ENCODE data around the gene ERC2.

Gene ERC2

GRCh38 chr3:56383092-56383491, 85.2 kb downstream of the ERC2 start:
- no peak for DNase-seq (ENCODE audit: insufficient read length, low spot score)
- no peak for FAIRE-seq

GRCh38 chr3:56379723-56380287, 88.5 kb downstream of the ERC2 start:
- FAIRE-seq (no peak), DNase-seq (ENCODE audit: insufficient read length, low spot score) (no peak)
- no peak for TF ChIP-seq TAF1 (IDR thresholded peaks at IDR 0.05; ENCODE audit: low read depth, low read length)
- no peak for TF ChIP-seq SPI1 (IDR thresholded peaks at IDR 0.05; ENCODE audit: low read depth, low read length)

More at GRCh38 chr3:56383092-56383491, 85.2 kb downstream of the ERC2 start:
- no peak for TF ChIP-seq SPI1 (IDR thresholded peaks at IDR 0.05; ENCODE audit: low read depth, low read length)
- no peak for TF ChIP-seq POLR2AphosphoS5 (IDR thresholded peaks at IDR 0.05; ENCODE audit: low read depth, low read length)
- no peak for TF ChIP-seq POLR2A (IDR thresholded peaks at IDR 0.05; ENCODE audit: low read depth, low read length)
- no peak for TF ChIP-seq TAF1 (IDR thresholded peaks at IDR 0.05; ENCODE audit: low read depth, low read length)
- TF ChIP-seq POU2F2 (IDR thresholded peaks at IDR 0.05; ENCODE audit: low read depth, low read length), result no peak
- no peak for TF ChIP-seq PAX5 (IDR thresholded peaks at IDR 0.05; ENCODE audit: insufficient read depth, low read length, severe bottlenecking)

GRCh38 chr3:56375654-56376053, 92.6 kb downstream of the ERC2 start:
- DNase-seq (ENCODE audit: insufficient read length, low spot score), result no peak
- TF ChIP-seq POLR2AphosphoS5 (IDR thresholded peaks at IDR 0.05; ENCODE audit: low read depth, low read length), result no peak
- TF ChIP-seq TAF1 (IDR thresholded peaks at IDR 0.05; ENCODE audit: low read depth, low read length), result no peak
- no peak for TF ChIP-seq PAX5 (IDR thresholded peaks at IDR 0.05; ENCODE audit: insufficient read depth, low read length, severe bottlenecking)
- no peak for TF ChIP-seq POLR2A (IDR thresholded peaks at IDR 0.05; ENCODE audit: low read depth, low read length)
- no peak for TF ChIP-seq POU2F2 (IDR thresholded peaks at IDR 0.05; ENCODE audit: low read depth, low read length)
- no peak for FAIRE-seq

- TF ChIP-seq PAX5 (IDR thresholded peaks at IDR 0.05; ENCODE audit: insufficient read depth, low read length, severe bottlenecking), result no peak
- no peak for TF ChIP-seq SPI1 (IDR thresholded peaks at IDR 0.05; ENCODE audit: low read depth, low read length)
- TF ChIP-seq POU2F2 (IDR thresholded peaks at IDR 0.05; ENCODE audit: low read depth, low read length), result no peak
- TF ChIP-seq POLR2A (IDR thresholded peaks at IDR 0.05; ENCODE audit: low read depth, low read length), result no peak
- no peak for TF ChIP-seq POLR2AphosphoS5 (IDR thresholded peaks at IDR 0.05; ENCODE audit: low read depth, low read length)
- no peak for TF ChIP-seq TAF1 (IDR thresholded peaks at IDR 0.05; ENCODE audit: low read depth, low read length)
- FAIRE-seq, result no peak
- DNase-seq (ENCODE audit: insufficient read length, low spot score), result no peak
These were observed 94.9 kb downstream of the ERC2 start for GRCh38 chr3:56373386-56373785.

GRCh38 chr3:56370991-56371775, 97.1 kb downstream of the ERC2 start:
- DNase-seq (ENCODE audit: insufficient read length, low spot score) (no peak), FAIRE-seq (no peak)
- TF ChIP-seq TAF1 (IDR thresholded peaks at IDR 0.05; ENCODE audit: low read depth, low read length), result no peak
- no peak for TF ChIP-seq POLR2A (IDR thresholded peaks at IDR 0.05; ENCODE audit: low read depth, low read length)
- TF ChIP-seq PAX5 (IDR thresholded peaks at IDR 0.05; ENCODE audit: insufficient read depth, low read length, severe bottlenecking), result no peak
- TF ChIP-seq SPI1 (IDR thresholded peaks at IDR 0.05; ENCODE audit: low read depth, low read length), result no peak
- TF ChIP-seq POLR2AphosphoS5 (IDR thresholded peaks at IDR 0.05; ENCODE audit: low read depth, low read length), result no peak

- TF ChIP-seq SPI1 (IDR thresholded peaks at IDR 0.05; ENCODE audit: low read depth, low read length) (no peak), TAF1 (IDR thresholded peaks at IDR 0.05; ENCODE audit: low read depth, low read length) (no peak), POU2F2 (IDR thresholded peaks at IDR 0.05; ENCODE audit: low read depth, low read length) (no peak), POLR2AphosphoS5 (IDR thresholded peaks at IDR 0.05; ENCODE audit: low read depth, low read length) (no peak), POLR2A (IDR thresholded peaks at IDR 0.05; ENCODE audit: low read depth, low read length) (no peak), PAX5 (IDR thresholded peaks at IDR 0.05; ENCODE audit: insufficient read depth, low read length, severe bottlenecking) (no peak)
- FAIRE-seq (no peak), DNase-seq (ENCODE audit: insufficient read length, low spot score) (no peak)
These were observed 98.4 kb downstream of the ERC2 start for GRCh38 chr3:56369914-56370313.

- no peak for TF ChIP-seq TAF1 (IDR thresholded peaks at IDR 0.05; ENCODE audit: low read depth, low read length)
- no peak for TF ChIP-seq POU2F2 (IDR thresholded peaks at IDR 0.05; ENCODE audit: low read depth, low read length)
- no peak for TF ChIP-seq SPI1 (IDR thresholded peaks at IDR 0.05; ENCODE audit: low read depth, low read length)
- TF ChIP-seq PAX5 (IDR thresholded peaks at IDR 0.05; ENCODE audit: insufficient read depth, low read length, severe bottlenecking), result no peak
- no peak for TF ChIP-seq POLR2AphosphoS5 (IDR thresholded peaks at IDR 0.05; ENCODE audit: low read depth, low read length)
- TF ChIP-seq POLR2A (IDR thresholded peaks at IDR 0.05; ENCODE audit: low read depth, low read length), result no peak
- DNase-seq (ENCODE audit: insufficient read length, low spot score) (no peak), FAIRE-seq (no peak)
These were observed 99.4 kb downstream of the ERC2 start for GRCh38 chr3:56368846-56369245.

GRCh38 chr3:56366641-56367162, 101.6 kb downstream of the ERC2 start:
- DNase-seq (ENCODE audit: insufficient read length, low spot score) (no peak), FAIRE-seq (no peak)
- TF ChIP-seq PAX5 (IDR thresholded peaks at IDR 0.05; ENCODE audit: insufficient read depth, low read length, severe bottlenecking) (no peak), TAF1 (IDR thresholded peaks at IDR 0.05; ENCODE audit: low read depth, low read length) (no peak), POLR2A (IDR thresholded peaks at IDR 0.05; ENCODE audit: low read depth, low read length) (no peak), POU2F2 (IDR thresholded peaks at IDR 0.05; ENCODE audit: low read depth, low read length) (no peak), SPI1 (IDR thresholded peaks at IDR 0.05; ENCODE audit: low read depth, low read length) (no peak), POLR2AphosphoS5 (IDR thresholded peaks at IDR 0.05; ENCODE audit: low read depth, low read length) (no peak)

- FAIRE-seq (no peak), DNase-seq (ENCODE audit: insufficient read length, low spot score) (no peak)
- no peak for TF ChIP-seq TAF1 (IDR thresholded peaks at IDR 0.05; ENCODE audit: low read depth, low read length)
- TF ChIP-seq SPI1 (IDR thresholded peaks at IDR 0.05; ENCODE audit: low read depth, low read length), result no peak
- no peak for TF ChIP-seq POU2F2 (IDR thresholded peaks at IDR 0.05; ENCODE audit: low read depth, low read length)
- no peak for TF ChIP-seq POLR2A (IDR thresholded peaks at IDR 0.05; ENCODE audit: low read depth, low read length)
- TF ChIP-seq POLR2AphosphoS5 (IDR thresholded peaks at IDR 0.05; ENCODE audit: low read depth, low read length), result no peak
- TF ChIP-seq PAX5 (IDR thresholded peaks at IDR 0.05; ENCODE audit: insufficient read depth, low read length, severe bottlenecking), result no peak
These were observed 102.2 kb downstream of the ERC2 start for GRCh38 chr3:56365905-56366640.
